ENCODE data around the gene DPPA4.

DNA sequence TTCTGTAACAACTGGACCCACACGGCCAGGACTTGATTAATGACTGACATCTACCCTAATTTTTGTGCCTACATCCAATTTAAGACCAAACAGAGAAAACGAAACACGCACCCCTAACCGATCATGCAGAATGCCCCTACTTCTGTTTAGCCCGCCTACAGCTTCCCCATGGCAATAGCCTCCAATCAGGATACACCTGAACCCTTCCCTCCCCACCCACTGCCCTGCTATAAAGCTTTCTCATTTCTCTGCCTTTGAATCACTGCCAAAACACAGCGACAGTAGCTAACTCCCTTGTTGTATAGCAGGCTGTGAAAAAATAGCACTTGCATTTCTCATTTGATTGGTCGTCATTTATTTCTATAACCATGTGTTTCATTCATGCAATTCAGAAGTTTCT, 45.2 kb upstream of the DPPA4 start:
- no peak for TF ChIP-seq POLR2A (IDR thresholded peaks at IDR 0.05; ENCODE audit: low read length)
- TF ChIP-seq GATA1 (IDR thresholded peaks at IDR 0.05; ENCODE audit: low read depth, low read length) = no peak

All from erythroblast (primary cell).